Glutamatergic neuron (in vitro differentiated cells): ENCODE results near the gene TYW1. TPM values are rescaled to one million over a fixed set of nuclear protein-coding genes. Genes with fewer than 3 reads are reported as not detected.
"Not testable (repeated sequence)": the region's sequence is repeated elsewhere in the genome, so short reads cannot be mapped to it uniquely, and the experiment has no call there.

Source experiments
- DNase-seq: peaks from one replicate; pipeline ENCODE4 v3.0.0; 2022
- H3K27ac Mint-ChIP-seq: one replicate; pipeline ENCODE4 v1.8.0; 2020; ENCODE audit warnings: mild to moderate bottlenecking, mixed read lengths, inconsistent platforms; ENCODE audit not compliant: unreplicated experiment
- H3K27me3 Mint-ChIP-seq: one replicate; pipeline ENCODE4 v1.8.0; 2020; ENCODE audit warnings: mild to moderate bottlenecking, moderate library complexity, mixed read lengths, inconsistent platforms; ENCODE audit not compliant: unreplicated experiment
- H3K36me3 Mint-ChIP-seq: one replicate; pipeline ENCODE4 v1.8.0; 2020; ENCODE audit warnings: mild to moderate bottlenecking, mixed read lengths, inconsistent platforms; ENCODE audit not compliant: unreplicated experiment
- H3K4me1 Mint-ChIP-seq: one replicate; pipeline ENCODE4 v1.8.0; 2020; ENCODE audit warnings: mild to moderate bottlenecking, low read depth, mixed read lengths, inconsistent platforms; ENCODE audit not compliant: unreplicated experiment
- H3K4me3 Mint-ChIP-seq: one replicate; pipeline ENCODE4 v1.8.0; 2020; ENCODE audit warnings: mild to moderate bottlenecking, mixed read lengths, inconsistent platforms; ENCODE audit not compliant: unreplicated experiment
- H3K9me3 Mint-ChIP-seq: one replicate; pipeline ENCODE4 v1.8.0; 2020; ENCODE audit warnings: mild to moderate bottlenecking, moderate library complexity, mixed read lengths, inconsistent platforms; ENCODE audit not compliant: unreplicated experiment
- CTCF ChIP-seq: fragments of 200-600 bp; sonication (generic); IDR thresholded peaks from one replicate; pipeline ENCODE4 v1.5.0; 2021; ENCODE audit not compliant: partially characterized antibody, unreplicated experiment
- total RNA-seq: library from RNA; stranded (reverse); fragmentation: NEBNext Ultra II Directional; extraction: Animal tissue kit (Norgen Biotek cat#: 25700); gene quantifications from one replicate; pipeline ENCODE4 v1.2.1, GENCODE V29; 2021; ENCODE audit not compliant: unreplicated experiment

TYW1 gene
- total RNA-seq, 1 donor from 2014 or later = 17.7 TPM

- Mint-ChIP-seq H3K4me3 (peak overlapping the region; percentile 7), H3K27ac (peak overlapping the region; percentile 41), H3K9me3 (peaks cover 10% of the 10 kb centered on the region), H3K4me1 (peaks cover 36% of the 10 kb centered on the region)
- DNase-seq, H3K36me3 Mint-ChIP-seq, H3K27me3 Mint-ChIP-seq: not testable (repeated sequence)
These were observed 196.4 kb downstream of the TYW1 start for GRCh38 chr7:67192889-67193613.

- H3K4me3 Mint-ChIP-seq, H3K27ac Mint-ChIP-seq, H3K4me1 Mint-ChIP-seq, H3K27me3 Mint-ChIP-seq, DNase-seq, H3K9me3 Mint-ChIP-seq: not testable (repeated sequence)
- peaks cover 14% of the 10 kb centered on the region for H3K36me3 Mint-ChIP-seq
These were observed 199.5 kb downstream of the TYW1 start for GRCh38 chr7:67196176-67196575.

GRCh38 chr7:67198865-67199526 is 202.4 kb downstream of the TYW1 start:
- not testable (repeated sequence) for H3K4me3 Mint-ChIP-seq, H3K9me3 Mint-ChIP-seq, H3K4me1 Mint-ChIP-seq, DNase-seq, H3K27me3 Mint-ChIP-seq, H3K27ac Mint-ChIP-seq
- H3K36me3 Mint-ChIP-seq = peaks cover 19% of the 10 kb centered on the region

- not testable (repeated sequence) for H3K27me3 Mint-ChIP-seq, H3K27ac Mint-ChIP-seq, H3K4me3 Mint-ChIP-seq, H3K9me3 Mint-ChIP-seq, H3K4me1 Mint-ChIP-seq, DNase-seq
- H3K36me3 Mint-ChIP-seq = peaks cover 11% of the 10 kb centered on the region
These were observed 209.1 kb downstream of the TYW1 start for GRCh38 chr7:67205772-67206171.

- H3K9me3 Mint-ChIP-seq = no peaks in the 10 kb centered on the region
- TF ChIP-seq CTCF = no peak
- H3K4me3 Mint-ChIP-seq = no peak overlapping the region
- H3K27ac Mint-ChIP-seq = no peak overlapping the region
- no peak for DNase-seq
- peaks cover 1% of the 10 kb centered on the region for H3K27me3 Mint-ChIP-seq
- peaks cover 8% of the 10 kb centered on the region for H3K4me1 Mint-ChIP-seq
- peaks cover 9% of the 10 kb centered on the region for H3K36me3 Mint-ChIP-seq
These were observed 209.8 kb downstream of the TYW1 start for GRCh38 chr7:67206452-67206851.

- not testable (repeated sequence) for H3K4me3 Mint-ChIP-seq, H3K4me1 Mint-ChIP-seq, DNase-seq, H3K36me3 Mint-ChIP-seq, H3K27me3 Mint-ChIP-seq, H3K9me3 Mint-ChIP-seq, H3K27ac Mint-ChIP-seq
These were observed 212.0 kb downstream of the TYW1 start for GRCh38 chr7:67208656-67209055.

GRCh38 chr7:67209256-67209655 is 212.6 kb downstream of the TYW1 start:
- Mint-ChIP-seq H3K4me1 (peaks cover 2% of the 10 kb centered on the region), H3K27me3 (peaks cover 1% of the 10 kb centered on the region), H3K9me3 (no peaks in the 10 kb centered on the region), H3K27ac (no peak overlapping the region), H3K36me3 (peaks cover 7% of the 10 kb centered on the region), H3K4me3 (no peak overlapping the region)
- TF ChIP-seq CTCF = no peak
- DNase-seq = no peak
